ENCODE measurements around the gene FADS2. TPM values are rescaled to one million over a fixed set of nuclear protein-coding genes. Genes with fewer than 3 reads are reported as not detected.
A peak's percentile ranks its signal among the peaks of the same experiment; 100 is the strongest.

Gene FADS2
- total and polyA plus RNA-seq, 2 experiments from 2014 or later = 124 to 392 TPM

- ATAC-seq = peak; percentile 49
- peak overlapping the region; percentile 95 for H2AFZ ChIP-seq
- H3K9me3 Mint-ChIP-seq = no peaks in the 10 kb centered on the region; the same call in 2 of the 3 replicates
These were observed 63.9 kb downstream of the FADS2 start for GRCh38 chr11:61892085-61892370.

GRCh38 chr11:61893981-61894380, 65.9 kb downstream of the FADS2 start:
- Histone ChIP-seq H3K4me2 (no peak overlapping the region), H3K4me1 (ENCODE audit: insufficient read depth) (peaks cover 11% of the 10 kb centered on the region), H3K27me3 (ENCODE audit: insufficient read depth) (no peaks in the 10 kb centered on the region), H3K9me2 (ENCODE audit: insufficient read depth) (no peaks in the 10 kb centered on the region), H4K20me1 (replicated peaks; ENCODE audit: insufficient read depth) (no peaks in the 10 kb centered on the region; the same call in 1 of the 2 replicates), H3K27ac (ENCODE audit: low read depth) (no peak overlapping the region), H3K79me2 (replicated peaks; ENCODE audit: insufficient read depth) (peaks cover 7% of the 10 kb centered on the region), H3K36me3 (ENCODE audit: insufficient read depth) (no peaks in the 10 kb centered on the region), H3F3A (replicated peaks; ENCODE audit: low read depth) (0 out of 2 replicates have a peak, but pooled peaks cover 5% of the 10 kb centered on the region), H2AFZ (no peak overlapping the region), H3K4me3 (no peak overlapping the region)
- Mint-ChIP-seq H3K4me1 (peaks cover 15% of the 10 kb centered on the region; the same call in 2 of the 3 replicates), H3K9me3 (no peaks in the 10 kb centered on the region; the same call in 2 of the 3 replicates), H3K27ac (no peak overlapping the region), H3K36me3 (ENCODE audit: low read depth) (no peaks in the 10 kb centered on the region; the same call in 2 of the 3 replicates), H3K4me3 (no peak overlapping the region), H3K27me3 (ENCODE audit: insufficient read depth, low read depth, poor library complexity) (peaks cover 14% of the 10 kb centered on the region)
- no peak for TF ChIP-seq NANOG (IDR thresholded peaks at IDR 0.05; ENCODE audit: borderline replicate concordance)
- no peak for TF ChIP-seq ZNF114 (CRISPR knock-in tag; IDR thresholded peaks at IDR 0.05)
- TF ChIP-seq EZH2 (IDR thresholded peaks at IDR 0.05; ENCODE audit: low read depth, unreplicated experiment) = no peak
- no peak for TF ChIP-seq EZH2phosphoT487 (IDR thresholded peaks at IDR 0.05; ENCODE audit: unreplicated experiment)
- DNase-seq (ENCODE audit: low spot score) = no peak
- ATAC-seq = no peak

More at GRCh38 chr11:61892085-61892370, 63.9 kb downstream of the FADS2 start:
- Histone ChIP-seq H3K27ac (ENCODE audit: low read depth) (peak overlapping the region; percentile 88), H3K36me3 (ENCODE audit: insufficient read depth) (no peaks in the 10 kb centered on the region), H3K79me2 (replicated peaks; ENCODE audit: insufficient read depth) (peaks cover 13% of the 10 kb centered on the region), H3K4me3 (peak overlapping the region; percentile 82), H3K27me3 (ENCODE audit: insufficient read depth) (no peaks in the 10 kb centered on the region), H3K9me2 (ENCODE audit: insufficient read depth) (no peaks in the 10 kb centered on the region), H3K4me2 (peak overlapping the region; percentile 83), H3K4me1 (ENCODE audit: insufficient read depth) (peaks cover 7% of the 10 kb centered on the region), H4K20me1 (replicated peaks; ENCODE audit: insufficient read depth) (no peaks in the 10 kb centered on the region; the same call in 1 of the 2 replicates), H3F3A (replicated peaks; ENCODE audit: low read depth) (0 out of 2 replicates have a peak, but pooled peaks cover 5% of the 10 kb centered on the region)
- H3K36me3 Mint-ChIP-seq (ENCODE audit: low read depth) = peaks cover 4% of the 10 kb centered on the region
- peaks cover 12% of the 10 kb centered on the region for H3K4me1 Mint-ChIP-seq
- peaks cover 5% of the 10 kb centered on the region for H3K27me3 Mint-ChIP-seq (ENCODE audit: insufficient read depth, low read depth, poor library complexity)
- peak overlapping the region; percentile 67 for H3K4me3 Mint-ChIP-seq
- H3K27ac Mint-ChIP-seq = no peak overlapping the region
- no peak for TF ChIP-seq EZH2 (IDR thresholded peaks at IDR 0.05; ENCODE audit: low read depth, unreplicated experiment)
- TF ChIP-seq CREB1 (CRISPR knock-in tag; IDR thresholded peaks at IDR 0.05; ENCODE audit: low read depth) = no peak
- DNase-seq (ENCODE audit: low spot score) = peak; percentile 60

- Histone ChIP-seq H3K9me2 (ENCODE audit: insufficient read depth) (no peaks in the 10 kb centered on the region), H3K4me3 (no peak overlapping the region), H2AFZ (no peak overlapping the region), H3K79me2 (replicated peaks; ENCODE audit: insufficient read depth) (peaks cover 2% of the 10 kb centered on the region; the same call in 1 of the 2 replicates), H3K36me3 (ENCODE audit: insufficient read depth) (no peaks in the 10 kb centered on the region), H4K20me1 (replicated peaks; ENCODE audit: insufficient read depth) (no peaks in the 10 kb centered on the region; the same call in 1 of the 2 replicates), H3K27me3 (ENCODE audit: insufficient read depth) (no peaks in the 10 kb centered on the region), H3K27ac (ENCODE audit: low read depth) (no peak overlapping the region), H3K4me1 (ENCODE audit: insufficient read depth) (peaks cover 11% of the 10 kb centered on the region), H3K4me2 (no peak overlapping the region), H3F3A (replicated peaks; ENCODE audit: low read depth) (0 out of 2 replicates have a peak, but pooled peaks cover 5% of the 10 kb centered on the region)
- Mint-ChIP-seq H3K4me1 (peaks cover 19% of the 10 kb centered on the region; the same call in 2 of the 3 replicates), H3K27ac (no peak overlapping the region), H3K4me3 (no peak overlapping the region; the same call in 2 of the 3 replicates), H3K36me3 (ENCODE audit: low read depth) (no peaks in the 10 kb centered on the region; the same call in 2 of the 3 replicates), H3K27me3 (ENCODE audit: insufficient read depth, low read depth, poor library complexity) (peaks cover 14% of the 10 kb centered on the region), H3K9me3 (no peaks in the 10 kb centered on the region; the same call in 2 of the 3 replicates)
- DNase-seq (ENCODE audit: low spot score) = no peak
- ATAC-seq = no peak
- TF ChIP-seq POLR2AphosphoS5 (IDR thresholded peaks at IDR 0.05; ENCODE audit: low read depth) = no peak
- TF ChIP-seq REST (IDR thresholded peaks at IDR 0.05; ENCODE audit: unreplicated experiment) = no peak
- no peak for TF ChIP-seq CREB1 (CRISPR knock-in tag; IDR thresholded peaks at IDR 0.05; ENCODE audit: low read depth)
- TF ChIP-seq EZH2phosphoT487 (IDR thresholded peaks at IDR 0.05; ENCODE audit: unreplicated experiment) = no peak
- TF ChIP-seq, protein P1, sequence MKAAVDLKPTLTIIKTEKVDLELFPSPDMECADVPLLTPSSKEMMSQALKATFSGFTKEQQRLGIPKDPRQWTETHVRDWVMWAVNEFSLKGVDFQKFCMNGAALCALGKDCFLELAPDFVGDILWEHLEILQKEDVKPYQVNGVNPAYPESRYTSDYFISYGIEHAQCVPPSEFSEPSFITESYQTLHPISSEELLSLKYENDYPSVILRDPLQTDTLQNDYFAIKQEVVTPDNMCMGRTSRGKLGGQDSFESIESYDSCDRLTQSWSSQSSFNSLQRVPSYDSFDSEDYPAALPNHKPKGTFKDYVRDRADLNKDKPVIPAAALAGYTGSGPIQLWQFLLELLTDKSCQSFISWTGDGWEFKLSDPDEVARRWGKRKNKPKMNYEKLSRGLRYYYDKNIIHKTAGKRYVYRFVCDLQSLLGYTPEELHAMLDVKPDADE (IDR thresholded peaks at IDR 0.05) = no peak
- no peak for TF ChIP-seq NANOG (IDR thresholded peaks at IDR 0.05; ENCODE audit: borderline replicate concordance)
- no peak for TF ChIP-seq ZNF331 (CRISPR knock-in tag; IDR thresholded peaks at IDR 0.05; ENCODE audit: low read depth)
- TF ChIP-seq EZH2 (IDR thresholded peaks at IDR 0.05; ENCODE audit: low read depth, unreplicated experiment) = no peak
- TF ChIP-seq STAT1 (IDR thresholded peaks at IDR 0.05; ENCODE audit: unreplicated experiment) = no peak
- no peak for TF ChIP-seq CTCF (conservative IDR thresholded peaks at IDR 0.05; ENCODE audit: low read depth in 2 of 2)
- TF ChIP-seq ZNF114 (CRISPR knock-in tag; IDR thresholded peaks at IDR 0.05) = no peak
These were observed 67.1 kb downstream of the FADS2 start for GRCh38 chr11:61895046-61895717.
